RWPE2 (cell line): Measurements from ENCODE around the gene EFNB2.

ENCODE experiments used
- ATAC-seq: fragments of 200-7000 bp; cut with Tn5 transposase; 3 replicates; pipeline ENCODE4 v1.9.1; 2021; ENCODE audit warnings: low read depth
- DNase-seq: peaks from one replicate; pipeline ENCODE4 v3.0.0-alpha.2; 2020; ENCODE audit warnings: low spot score
- H3K27ac ChIP-seq: fragments of 450-650 bp; 2 replicates; pipeline ENCODE4 v1.5.1; 2017; ENCODE audit warnings: mild to moderate bottlenecking; ENCODE audit not compliant: poor library complexity, severe bottlenecking
- H3K27me3 ChIP-seq: fragments of 250-450 bp; sonication (Bioruptor Pico); 2 replicates; pipeline ENCODE4 v1.5.1; 2021; ENCODE audit warnings: mild to moderate bottlenecking, moderate library complexity; ENCODE audit not compliant: insufficient read depth, poor library complexity, severe bottlenecking
- H3K36me3 ChIP-seq: fragments of 250-450 bp; sonication (Bioruptor Pico); 2 replicates; pipeline ENCODE4 v1.5.1; 2020; ENCODE audit warnings: low read depth, mild to moderate bottlenecking, moderate library complexity
- H3K4me1 ChIP-seq: fragments of 250-450 bp; sonication (Bioruptor Pico); 2 replicates; pipeline ENCODE4 v1.5.1; 2021; ENCODE audit warnings: mild to moderate bottlenecking, moderate library complexity; ENCODE audit not compliant: insufficient read depth, poor library complexity, severe bottlenecking
- H3K4me3 ChIP-seq: fragments of 250-450 bp; sonication (Bioruptor Pico); 2 replicates; pipeline ENCODE4 v1.5.1; 2021; ENCODE audit warnings: mild to moderate bottlenecking, moderate library complexity; ENCODE audit not compliant: severe bottlenecking
- H3K9me3 ChIP-seq: fragments of 250-450 bp; sonication (Bioruptor Pico); 2 replicates; pipeline ENCODE4 v1.5.1; 2021; ENCODE audit warnings: mild to moderate bottlenecking, moderate library complexity; ENCODE audit not compliant: severe bottlenecking
- TF ChIP-seq, protein P1 (sequence below): fragments of 450-650 bp; IDR thresholded peaks from one replicate; pipeline ENCODE4 v1.5.1; 2017; ENCODE audit warnings: mild to moderate bottlenecking, moderate library complexity; ENCODE audit not compliant: poor library complexity, severe bottlenecking

Gene EFNB2

GRCh38 chr13:106533101-106533942 lies 2.1 kb downstream of the EFNB2 start:
- Histone ChIP-seq H3K9me3 (no peaks in the 10 kb centered on the region), H3K4me1 (peaks cover 26% of the 10 kb centered on the region), H3K36me3 (peaks cover 51% of the 10 kb centered on the region), H3K27me3 (no peaks in the 10 kb centered on the region), H3K4me3 (peak overlapping the region; percentile 80), H3K27ac (peak overlapping the region; percentile 83)
- peak; percentile 46 for ATAC-seq
- TF ChIP-seq, protein P1, sequence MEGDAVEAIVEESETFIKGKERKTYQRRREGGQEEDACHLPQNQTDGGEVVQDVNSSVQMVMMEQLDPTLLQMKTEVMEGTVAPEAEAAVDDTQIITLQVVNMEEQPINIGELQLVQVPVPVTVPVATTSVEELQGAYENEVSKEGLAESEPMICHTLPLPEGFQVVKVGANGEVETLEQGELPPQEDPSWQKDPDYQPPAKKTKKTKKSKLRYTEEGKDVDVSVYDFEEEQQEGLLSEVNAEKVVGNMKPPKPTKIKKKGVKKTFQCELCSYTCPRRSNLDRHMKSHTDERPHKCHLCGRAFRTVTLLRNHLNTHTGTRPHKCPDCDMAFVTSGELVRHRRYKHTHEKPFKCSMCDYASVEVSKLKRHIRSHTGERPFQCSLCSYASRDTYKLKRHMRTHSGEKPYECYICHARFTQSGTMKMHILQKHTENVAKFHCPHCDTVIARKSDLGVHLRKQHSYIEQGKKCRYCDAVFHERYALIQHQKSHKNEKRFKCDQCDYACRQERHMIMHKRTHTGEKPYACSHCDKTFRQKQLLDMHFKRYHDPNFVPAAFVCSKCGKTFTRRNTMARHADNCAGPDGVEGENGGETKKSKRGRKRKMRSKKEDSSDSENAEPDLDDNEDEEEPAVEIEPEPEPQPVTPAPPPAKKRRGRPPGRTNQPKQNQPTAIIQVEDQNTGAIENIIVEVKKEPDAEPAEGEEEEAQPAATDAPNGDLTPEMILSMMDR, result peak; percentile 85
- DNase-seq, result peak; percentile 73

DNA sequence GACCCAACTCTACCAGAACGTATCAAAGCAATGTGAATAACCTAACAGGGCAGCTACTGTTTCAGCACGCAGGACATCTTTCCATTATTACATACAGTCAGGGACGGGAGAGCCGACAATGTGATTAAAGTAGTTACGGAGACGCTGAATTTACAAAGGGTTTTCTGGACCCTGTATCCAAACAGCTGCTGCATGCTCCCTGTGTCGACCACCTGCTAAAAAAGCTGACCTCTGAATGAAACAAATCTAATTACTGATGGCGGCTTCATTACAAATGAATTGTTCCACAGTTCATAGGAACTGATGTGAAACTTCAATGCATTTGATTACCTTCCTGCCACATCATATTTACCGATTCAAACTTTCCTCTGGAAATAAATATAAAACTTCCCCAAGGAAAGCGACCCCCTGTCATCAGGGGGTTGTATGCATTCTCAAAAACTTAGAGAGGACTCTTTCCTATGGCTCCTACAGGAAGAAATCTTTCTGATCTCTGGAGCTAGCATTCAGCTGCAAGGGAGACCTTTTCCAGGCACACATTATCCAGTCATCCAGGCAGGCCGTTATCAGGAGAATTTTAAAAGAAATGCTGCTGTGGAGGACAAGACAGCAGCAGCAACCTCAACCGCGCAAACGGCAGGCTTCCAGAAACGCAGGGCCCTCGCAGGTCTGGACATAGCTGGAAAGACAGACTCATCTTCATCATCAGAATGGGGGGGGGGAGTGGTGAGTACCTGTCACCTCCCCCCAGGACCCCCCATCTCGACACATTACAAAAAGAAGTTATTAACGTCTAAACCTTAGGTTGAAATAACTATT lies 3.1 kb downstream of the EFNB2 start:
- Histone ChIP-seq H3K27me3 (no peaks in the 10 kb centered on the region), H3K4me1 (peaks cover 31% of the 10 kb centered on the region), H3K36me3 (peaks cover 59% of the 10 kb centered on the region), H3K4me3 (peak overlapping the region; percentile 80), H3K9me3 (no peaks in the 10 kb centered on the region), H3K27ac (peak overlapping the region; percentile 83)
- DNase-seq (no peak), ATAC-seq (no peak)
- TF ChIP-seq, protein P1, result no peak

- H3K27ac ChIP-seq, result peak overlapping the region; percentile 83
- H3K4me1 ChIP-seq, result peaks cover 32% of the 10 kb centered on the region
- H3K36me3 ChIP-seq, result peaks cover 67% of the 10 kb centered on the region
- DNase-seq (no peak), ATAC-seq (no peak)
- no peak overlapping the region for H3K4me3 ChIP-seq
- TF ChIP-seq, protein P1, result no peak
- no peaks in the 10 kb centered on the region for H3K27me3 ChIP-seq
- no peaks in the 10 kb centered on the region for H3K9me3 ChIP-seq
These were observed 4.4 kb downstream of the EFNB2 start for GRCh38 chr13:106530980-106531481.

DNA sequence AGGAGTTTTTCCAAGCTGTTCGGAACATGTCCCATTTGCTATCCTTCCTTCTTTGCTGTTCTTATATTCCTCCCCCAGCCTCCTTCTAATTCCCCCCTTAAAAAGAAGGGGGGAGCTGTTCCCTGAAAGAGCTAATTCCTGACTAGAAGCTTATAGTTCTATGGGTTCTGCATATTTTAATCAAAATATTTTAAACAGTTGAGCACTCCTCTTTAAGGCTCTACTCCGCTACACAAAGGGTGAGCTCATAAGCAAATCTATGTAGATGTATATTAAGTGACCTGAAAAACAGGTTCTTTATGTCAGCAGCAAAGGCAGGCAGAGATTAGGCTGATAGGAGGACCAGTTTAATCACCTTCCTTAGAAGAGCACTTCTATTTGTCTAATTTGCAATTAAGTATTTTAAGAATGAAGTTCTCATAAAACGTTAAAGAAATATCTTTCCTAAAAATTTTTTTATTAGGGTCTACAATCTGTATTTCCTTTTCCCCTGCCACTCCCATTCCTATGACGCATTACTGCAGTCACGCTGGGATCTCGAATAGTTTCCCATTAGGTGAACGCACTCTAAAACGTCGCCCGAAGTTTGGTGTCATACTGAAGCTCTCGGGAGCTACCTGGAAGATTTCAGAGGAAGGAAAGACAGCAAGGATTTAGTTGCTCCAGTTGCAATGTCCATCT lies 5.2 kb downstream of the EFNB2 start:
- Histone ChIP-seq H3K27me3 (no peaks in the 10 kb centered on the region), H3K36me3 (peaks cover 69% of the 10 kb centered on the region), H3K27ac (no peak overlapping the region), H3K4me3 (no peak overlapping the region), H3K9me3 (no peaks in the 10 kb centered on the region), H3K4me1 (peaks cover 38% of the 10 kb centered on the region)
- ATAC-seq (no peak), DNase-seq (no peak)
- TF ChIP-seq, protein P1, result no peak
